HEK293 (cell line): ENCODE results near the gene RBM10.

Source experiments
- GLIS2 ChIP-seq: fragments of 450-650 bp; formaldehyde crosslinking; IDR thresholded peaks from 2 replicates; pipeline ENCODE4 v1.5.1; 2016; ENCODE audit warnings: missing biosample characterization, missing genetic modification characterization
- MYNN ChIP-seq: fragments of 450-650 bp; formaldehyde crosslinking; IDR thresholded peaks from 2 replicates; pipeline ENCODE4 v1.5.1; 2016; ENCODE audit warnings: missing biosample characterization, missing genetic modification characterization, borderline replicate concordance
- PBX3 ChIP-seq: sonication (generic); formaldehyde crosslinking; IDR thresholded peaks from 2 replicates; pipeline ENCODE4 v1.8.1; 2022; ENCODE audit warnings: mild to moderate bottlenecking, moderate library complexity, missing genetic modification reagents
- PRDM10 ChIP-seq: fragments of 450-650 bp; formaldehyde crosslinking; IDR thresholded peaks from 2 replicates; pipeline ENCODE4 v1.5.1; 2016; ENCODE audit warnings: missing biosample characterization, missing genetic modification characterization
- PRDM6 ChIP-seq: fragments of 450-650 bp; formaldehyde crosslinking; IDR thresholded peaks from 2 replicates; pipeline ENCODE4 v1.5.1; 2017; ENCODE audit warnings: missing biosample characterization, missing genetic modification characterization
- REST ChIP-seq: fragments of 450-650 bp; formaldehyde crosslinking; IDR thresholded peaks from 2 replicates; pipeline ENCODE4 v1.5.1; 2016; ENCODE audit warnings: missing biosample characterization, missing genetic modification characterization
- ZFHX2 ChIP-seq: fragments of 450-650 bp; formaldehyde crosslinking; conservative IDR thresholded peaks from 2 replicates; pipeline ENCODE4 v1.5.1; 2016; ENCODE audit warnings: missing biosample characterization, missing genetic modification characterization
- ZNF132 ChIP-seq: fragments of 450-650 bp; formaldehyde crosslinking; IDR thresholded peaks from 2 replicates; pipeline ENCODE4 v1.5.1; 2017; ENCODE audit warnings: missing biosample characterization, missing genetic modification characterization, borderline replicate concordance
- ZNF174 ChIP-seq: fragments of 450-650 bp; formaldehyde crosslinking; IDR thresholded peaks from 2 replicates; pipeline ENCODE4 v1.5.0; 2017; ENCODE audit warnings: missing biosample characterization, mild to moderate bottlenecking, missing genetic modification characterization
- ZNF26 ChIP-seq: fragments of 450-650 bp; formaldehyde crosslinking; IDR thresholded peaks from 2 replicates; pipeline ENCODE4 v1.5.1; 2016; ENCODE audit warnings: missing biosample characterization, missing genetic modification characterization
- ZNF311 ChIP-seq: fragments of 450-650 bp; formaldehyde crosslinking; IDR thresholded peaks from 2 replicates; pipeline ENCODE4 v1.5.1; 2017; ENCODE audit warnings: missing biosample characterization, missing genetic modification characterization, borderline replicate concordance
- ZNF398 ChIP-seq: fragments of 450-650 bp; formaldehyde crosslinking; IDR thresholded peaks from 2 replicates; pipeline ENCODE4 v1.5.1; 2017; ENCODE audit warnings: missing biosample characterization, missing genetic modification characterization
- ZNF416 ChIP-seq: fragments of 450-650 bp; formaldehyde crosslinking; IDR thresholded peaks from 2 replicates; pipeline ENCODE4 v1.5.1; 2016; ENCODE audit warnings: missing biosample characterization, missing genetic modification characterization
- ZNF433 ChIP-seq: fragments of 450-650 bp; formaldehyde crosslinking; IDR thresholded peaks from 2 replicates; pipeline ENCODE4 v1.5.1; 2016; ENCODE audit warnings: missing biosample characterization, missing genetic modification characterization, low read depth
- ZNF449 ChIP-seq: fragments of 450-650 bp; formaldehyde crosslinking; IDR thresholded peaks from 2 replicates; pipeline ENCODE4 v1.5.1; 2017; ENCODE audit warnings: missing biosample characterization, mild to moderate bottlenecking, missing genetic modification characterization, moderate library complexity
- ZNF501 ChIP-seq: fragments of 450-650 bp; formaldehyde crosslinking; IDR thresholded peaks from 2 replicates; pipeline ENCODE4 v1.5.1; 2016; ENCODE audit warnings: missing biosample characterization, missing genetic modification characterization
- ZNF558 ChIP-seq: fragments of 450-650 bp; formaldehyde crosslinking; IDR thresholded peaks from 2 replicates; pipeline ENCODE4 v1.5.1; 2016; ENCODE audit warnings: missing biosample characterization, missing genetic modification characterization
- ZNF660 ChIP-seq: fragments of 450-650 bp; IDR thresholded peaks from 2 replicates; pipeline ENCODE4 v1.5.1; 2018; ENCODE audit warnings: missing biosample characterization, mild to moderate bottlenecking, missing genetic modification characterization
- ZNF747 ChIP-seq: fragments of 450-650 bp; formaldehyde crosslinking; IDR thresholded peaks from 2 replicates; pipeline ENCODE4 v1.5.1; 2016; ENCODE audit warnings: missing biosample characterization, missing genetic modification characterization
- ZNF785 ChIP-seq: fragments of 450-650 bp; formaldehyde crosslinking; IDR thresholded peaks from 2 replicates; pipeline ENCODE4 v1.5.1; 2016; ENCODE audit warnings: missing biosample characterization, missing genetic modification characterization
- ZNF830 ChIP-seq: fragments of 450-650 bp; IDR thresholded peaks from 2 replicates; pipeline ENCODE4 v1.5.0; 2018; ENCODE audit warnings: missing biosample characterization, missing genetic modification characterization, low read depth, mild to moderate bottlenecking, moderate library complexity
- ZSCAN30 ChIP-seq: fragments of 450-650 bp; IDR thresholded peaks from 2 replicates; pipeline ENCODE4 v1.5.1; 2018; ENCODE audit warnings: missing biosample characterization, mild to moderate bottlenecking, missing genetic modification characterization, moderate library complexity
- ZXDB ChIP-seq: fragments of 450-650 bp; formaldehyde crosslinking; IDR thresholded peaks from 2 replicates; pipeline ENCODE4 v1.5.1; 2016; ENCODE audit warnings: missing biosample characterization, missing genetic modification characterization

The RBM10 gene

GRCh38 chrX:47217121-47217851 lies 72.3 kb downstream of the RBM10 start (continued):
- no peak for TF ChIP-seq ZNF416 (tag by site-specific recombination)
- no peak for TF ChIP-seq ZNF785 (tag by site-specific recombination)
- TF ChIP-seq ZNF747 (tag by site-specific recombination): no peak
- TF ChIP-seq PRDM6 (tag by site-specific recombination): no peak
- no peak for TF ChIP-seq ZSCAN30 (tag by site-specific recombination)
- no peak for TF ChIP-seq ZNF311 (tag by site-specific recombination)
- TF ChIP-seq REST (tag by site-specific recombination): no peak
- TF ChIP-seq ZNF132: no peak
- TF ChIP-seq PRDM10: peak; percentile 7; the same call in 1 of the 2 replicates
- no peak for TF ChIP-seq ZNF174 (tag by site-specific recombination)
- no peak for TF ChIP-seq GLIS2 (tag by site-specific recombination)
- no peak for TF ChIP-seq ZNF558 (tag by site-specific recombination)
- 0 out of 2 replicates have a peak, but pooled peaks have one; percentile 8 for TF ChIP-seq ZNF398 (tag by site-specific recombination)
- no peak for TF ChIP-seq ZNF449 (tag by site-specific recombination)
- no peak for TF ChIP-seq ZNF501 (tag by site-specific recombination)
- TF ChIP-seq ZFHX2 (tag by site-specific recombination): no peak
- peak; percentile 31; the same call in 1 of the 2 replicates for TF ChIP-seq ZXDB (tag by site-specific recombination)
- no peak for TF ChIP-seq ZNF830 (tag by site-specific recombination)
- TF ChIP-seq ZNF433 (tag by site-specific recombination): no peak
- TF ChIP-seq ZNF660 (tag by site-specific recombination): 0 out of 2 replicates have a peak, but pooled peaks have one; percentile 37
- TF ChIP-seq MYNN (tag by site-specific recombination): peak; percentile 96
- no peak for TF ChIP-seq ZNF26 (tag by site-specific recombination)
- TF ChIP-seq PBX3 (CRISPR knock-in tag): no peak
